Measurements from ENCODE around the gene MIF4GD. TPM values are rescaled to one million over a fixed set of nuclear protein-coding genes. Genes with fewer than 3 reads are reported as not detected.

Gene MIF4GD
- total RNA-seq, 2 donors from 2014 or later = 63.1 to 67.9 TPM

GRCh38 chr17:75273977-75274708 lies 3.1 kb upstream of the MIF4GD start:
- H3K36me3 Mint-ChIP-seq (ENCODE audit: insufficient read depth in 2 of 2) = peaks cover 0 to 9% of the 10 kb centered on the region in 2 donors

DNA sequence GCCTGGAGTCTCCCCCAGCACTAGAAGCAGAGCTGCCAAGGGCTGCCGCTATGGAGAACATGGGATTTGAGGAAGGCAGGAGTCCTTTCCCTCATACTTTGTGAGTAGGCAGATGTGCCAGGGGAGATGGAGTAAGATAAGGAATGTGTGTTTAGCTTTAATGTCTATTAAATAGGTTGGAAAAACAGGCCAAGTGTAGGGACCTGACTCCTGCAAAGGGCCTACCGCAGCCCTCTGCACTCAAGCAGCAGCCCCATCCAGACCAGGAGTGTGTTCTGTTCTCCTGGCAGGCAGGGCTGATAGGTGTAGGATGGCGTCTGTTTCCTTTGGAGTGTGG lies 1.8 kb upstream of the MIF4GD start:
- ATAC-seq (replicated peaks in 1 of 2) (no peak), DNase-seq (no peak)
- Mint-ChIP-seq H3K27ac (no peak overlapping the region), H3K27me3 (ENCODE audit: low read depth) (no peaks in the 10 kb centered on the region), H3K4me3 (peak overlapping the region; percentile 77 to 81), H3K36me3 (ENCODE audit: insufficient read depth in 2 of 2) (peaks cover 0 to 9% of the 10 kb centered on the region in 2 donors), H3K4me1 (ENCODE audit: low read depth) (peaks cover 36% of the 10 kb centered on the region), H3K9me3 (no peaks in the 10 kb centered on the region)

More at GRCh38 chr17:75273977-75274708, 3.1 kb upstream of the MIF4GD start:
- Mint-ChIP-seq H3K27me3 (ENCODE audit: low read depth) (no peaks in the 10 kb centered on the region), H3K9me3 (no peaks in the 10 kb centered on the region), H3K4me1 (ENCODE audit: low read depth) (peaks cover 32% of the 10 kb centered on the region), H3K4me3 (no peak overlapping the region), H3K27ac (no peak overlapping the region)
- DNase-seq = no peak
- no peak for ATAC-seq (replicated peaks in 1 of 2)

- Mint-ChIP-seq H3K27me3 (ENCODE audit: low read depth) (no peaks in the 10 kb centered on the region), H3K4me3 (peak overlapping the region; percentile 77 to 81), H3K27ac (peak overlapping the region; percentile 4), H3K9me3 (no peaks in the 10 kb centered on the region), H3K4me1 (ENCODE audit: low read depth) (peaks cover 36% of the 10 kb centered on the region), H3K36me3 (ENCODE audit: insufficient read depth in 2 of 2) (peaks cover 0 to 9% of the 10 kb centered on the region in 2 donors)
- no peak for ATAC-seq (replicated peaks in 1 of 2)
- DNase-seq = no peak
Measured at GRCh38 chr17:75271955-75272847, 1.2 kb upstream of the MIF4GD start.

GRCh38 chr17:75271233-75271954 lies 363 bp upstream of the MIF4GD start:
- DNase-seq = peak; percentile 89 to 96
- Mint-ChIP-seq H3K36me3 (ENCODE audit: insufficient read depth in 2 of 2) (peaks cover 0 to 10% of the 10 kb centered on the region in 2 donors), H3K27ac (peak overlapping the region; percentile 4), H3K4me1 (ENCODE audit: low read depth) (peaks cover 36% of the 10 kb centered on the region), H3K4me3 (peak overlapping the region; percentile 77 to 81), H3K9me3 (no peaks in the 10 kb centered on the region), H3K27me3 (ENCODE audit: low read depth) (no peaks in the 10 kb centered on the region)
- peak; percentile 80 to 82 for ATAC-seq (replicated peaks in 1 of 2)

DNA sequence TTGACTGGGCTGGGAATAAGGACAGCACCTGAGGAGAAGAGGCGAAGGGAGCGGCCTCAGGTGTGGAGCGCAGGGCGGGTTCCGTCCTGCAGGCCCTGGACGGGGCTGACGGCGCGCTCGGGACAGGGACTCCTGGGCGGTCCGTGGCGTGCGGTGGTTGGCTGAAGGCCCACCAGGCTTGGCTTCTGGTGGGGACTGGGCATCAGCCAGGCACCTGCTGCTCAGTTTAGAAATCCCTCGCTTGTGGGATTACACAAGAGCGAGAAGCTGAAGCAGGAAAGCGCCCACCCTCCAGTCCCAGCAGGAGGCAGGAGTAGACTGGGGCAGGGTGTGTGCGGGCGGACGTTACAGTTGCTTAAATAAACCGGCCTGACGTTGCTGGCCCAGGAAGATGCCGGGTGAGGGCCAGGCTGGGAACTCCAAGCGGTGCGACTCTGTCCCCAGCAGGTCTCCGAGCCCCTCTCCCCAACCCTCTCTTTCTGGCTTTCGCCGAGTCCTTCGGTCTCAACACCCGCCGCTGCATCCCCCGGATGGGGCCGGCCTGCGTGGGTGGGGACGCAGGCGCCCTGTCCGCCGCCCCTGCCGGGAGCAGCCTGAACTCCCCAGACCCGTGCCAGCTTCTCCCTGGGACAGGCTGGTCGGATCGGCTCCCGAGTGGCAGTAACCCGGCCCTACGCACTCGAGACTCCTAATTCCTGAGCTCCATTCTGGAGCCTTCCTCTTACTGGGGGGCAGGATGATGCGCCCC lies 639 bp downstream of the MIF4GD start:
- no peaks in the 10 kb centered on the region for H3K9me3 Mint-ChIP-seq
- H3K4me1 Mint-ChIP-seq (ENCODE audit: low read depth) = peaks cover 35% of the 10 kb centered on the region
- peak overlapping the region; percentile 89 to 95 for H3K4me3 Mint-ChIP-seq
- peaks cover 0 to 11% of the 10 kb centered on the region in 2 donors for H3K36me3 Mint-ChIP-seq (ENCODE audit: insufficient read depth in 2 of 2)
- ATAC-seq (replicated peaks in 1 of 2) (peak; percentile 66 to 69), DNase-seq (peak; percentile 75 to 81)
- no peaks in the 10 kb centered on the region for H3K27me3 Mint-ChIP-seq (ENCODE audit: low read depth)
- peak overlapping the region; percentile 80 for H3K27ac Mint-ChIP-seq

DNA sequence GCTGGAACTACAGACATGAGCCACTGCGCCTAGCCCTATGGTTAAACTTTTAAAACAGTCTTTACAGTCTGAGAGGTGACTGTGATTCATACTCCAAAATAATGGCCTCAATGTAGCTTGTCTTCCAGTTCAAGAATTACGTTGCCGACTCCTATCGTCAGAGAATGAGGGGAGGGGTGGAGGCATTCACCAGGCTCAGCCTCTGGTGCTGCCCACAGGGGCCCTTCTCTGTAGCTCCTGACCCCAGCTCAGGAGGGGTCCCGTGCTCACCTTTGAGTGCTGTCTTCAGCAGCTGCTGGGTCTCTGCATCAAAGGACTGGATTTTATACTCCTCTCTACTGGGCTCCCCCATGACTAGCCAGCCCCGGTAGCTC lies 1.2 kb downstream of the MIF4GD start:
- Mint-ChIP-seq H3K36me3 (ENCODE audit: insufficient read depth in 2 of 2) (peaks cover 0 to 9% of the 10 kb centered on the region in 2 donors), H3K27ac (peak overlapping the region; percentile 48), H3K4me3 (peak overlapping the region; percentile 89 to 95), H3K9me3 (no peaks in the 10 kb centered on the region), H3K27me3 (ENCODE audit: low read depth) (no peaks in the 10 kb centered on the region), H3K4me1 (ENCODE audit: low read depth) (peaks cover 32% of the 10 kb centered on the region)
- ATAC-seq (replicated peaks in 1 of 2) (no peak), DNase-seq (no peak)

DNA sequence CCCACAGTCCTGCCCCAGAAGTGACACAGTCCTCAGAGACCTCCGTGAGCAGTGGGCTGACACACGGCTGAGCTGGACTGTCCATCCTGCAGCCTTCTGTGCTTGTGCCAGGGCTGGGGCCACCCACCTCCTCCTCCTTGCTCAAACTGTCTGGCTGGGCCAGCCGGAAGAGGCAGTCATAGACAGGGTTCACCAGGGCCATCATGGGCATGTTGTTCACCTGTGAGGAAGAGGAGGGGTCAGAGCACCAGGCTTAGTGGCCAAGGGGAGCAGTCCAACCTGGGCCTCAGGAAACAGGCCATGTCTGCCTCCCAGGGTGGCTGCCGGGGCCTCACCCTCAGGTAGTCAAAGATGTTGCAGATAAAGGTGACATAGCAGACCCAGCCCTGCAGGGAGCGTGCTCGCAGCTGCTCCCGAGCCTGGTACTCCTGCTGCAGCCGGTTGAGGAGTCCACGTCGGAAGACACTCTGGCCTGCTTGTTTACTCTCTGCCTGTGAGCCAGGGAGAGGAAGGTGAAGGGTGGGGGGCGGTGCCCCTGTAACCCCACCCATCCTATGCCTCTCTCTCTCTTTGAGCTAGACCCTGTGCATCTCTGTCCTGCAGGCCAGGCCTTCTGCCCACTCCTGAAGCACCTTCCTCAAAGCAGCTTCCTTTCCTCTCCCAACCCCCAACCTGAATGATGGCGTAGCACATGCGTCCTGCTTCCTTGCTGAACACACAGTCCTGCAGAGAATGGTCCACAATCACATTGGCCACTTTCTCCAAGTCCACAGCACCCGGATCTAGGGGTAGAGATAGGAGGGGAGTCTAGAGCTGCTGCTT lies 3.4 kb downstream of the MIF4GD start:
- peaks cover 31% of the 10 kb centered on the region for H3K4me1 Mint-ChIP-seq (ENCODE audit: low read depth)
- ATAC-seq (replicated peaks in 1 of 2) = no peak
- no peak for DNase-seq
- no peaks in the 10 kb centered on the region for H3K9me3 Mint-ChIP-seq
- H3K27ac Mint-ChIP-seq = peak overlapping the region; percentile 20
- H3K27me3 Mint-ChIP-seq (ENCODE audit: low read depth) = no peaks in the 10 kb centered on the region
- peaks cover 0 to 9% of the 10 kb centered on the region in 2 donors for H3K36me3 Mint-ChIP-seq (ENCODE audit: insufficient read depth in 2 of 2)
- no peak overlapping the region for H3K4me3 Mint-ChIP-seq

DNA sequence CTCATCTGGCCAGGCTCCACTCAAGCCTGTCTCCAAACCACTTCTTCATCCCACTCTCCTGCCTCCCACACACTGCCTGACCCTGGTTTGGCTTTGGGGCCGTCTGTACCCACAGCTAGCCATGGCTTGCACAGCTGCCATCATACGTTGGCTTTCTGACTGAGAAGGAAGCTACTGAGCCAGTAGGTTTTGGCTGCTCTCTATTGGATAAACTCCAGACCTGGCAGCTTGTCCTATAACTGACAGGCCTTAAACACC lies 3.9 kb downstream of the MIF4GD start:
- no peak for DNase-seq
- no peaks in the 10 kb centered on the region for H3K9me3 Mint-ChIP-seq
- peaks cover 2 to 9% of the 10 kb centered on the region in 2 donors for H3K36me3 Mint-ChIP-seq (ENCODE audit: insufficient read depth in 2 of 2)
- H3K27ac Mint-ChIP-seq = no peak overlapping the region
- H3K4me3 Mint-ChIP-seq = no peak overlapping the region
- ATAC-seq (replicated peaks in 1 of 2) = no peak
- H3K27me3 Mint-ChIP-seq (ENCODE audit: low read depth) = no peaks in the 10 kb centered on the region
- peaks cover 32% of the 10 kb centered on the region for H3K4me1 Mint-ChIP-seq (ENCODE audit: low read depth)

GRCh38 chr17:75266316-75267152 lies 4.5 kb downstream of the MIF4GD start:
- no peaks in the 10 kb centered on the region for H3K27me3 Mint-ChIP-seq (ENCODE audit: low read depth)
- ATAC-seq (replicated peaks in 1 of 2) (no peak), DNase-seq (no peak)
- peaks cover 33% of the 10 kb centered on the region for H3K4me1 Mint-ChIP-seq (ENCODE audit: low read depth)
- no peak overlapping the region for H3K27ac Mint-ChIP-seq
- H3K4me3 Mint-ChIP-seq = no peak overlapping the region
- peaks cover 4 to 9% of the 10 kb centered on the region in 2 donors for H3K36me3 Mint-ChIP-seq (ENCODE audit: insufficient read depth in 2 of 2)
- no peaks in the 10 kb centered on the region for H3K9me3 Mint-ChIP-seq

DNA sequence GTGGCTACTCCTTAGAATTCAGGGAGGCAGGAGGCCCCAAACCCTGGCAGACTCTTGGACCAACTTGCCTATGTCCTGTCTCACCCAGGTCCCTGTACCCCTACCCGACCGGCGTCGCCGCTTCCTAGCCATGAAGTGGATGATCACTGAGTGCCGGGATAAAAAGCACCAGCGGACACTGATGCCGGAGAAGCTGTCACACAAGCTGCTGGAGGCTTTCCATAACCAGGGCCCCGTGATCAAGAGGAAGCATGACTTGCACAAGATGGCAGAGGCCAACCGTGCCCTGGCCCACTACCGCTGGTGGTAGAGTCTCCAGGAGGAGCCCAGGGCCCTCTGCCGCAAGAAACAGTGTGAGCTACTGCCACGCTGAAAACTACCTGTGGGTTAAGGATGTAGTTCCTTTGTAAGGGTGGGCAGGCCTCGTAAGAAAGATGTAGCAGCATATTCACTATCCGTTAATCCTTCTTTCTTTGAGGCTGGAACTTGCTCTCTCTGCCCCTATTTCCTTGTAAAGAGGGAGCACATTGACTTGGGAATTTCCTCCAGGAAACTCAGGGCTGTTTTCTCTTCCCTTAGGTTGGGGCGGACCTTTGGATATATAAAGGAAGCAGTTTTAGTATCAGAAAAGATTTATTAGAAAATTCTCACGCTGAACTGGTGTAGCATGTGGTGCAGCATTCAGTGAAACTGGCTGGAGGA lies 5.3 kb downstream of the MIF4GD start:
- H3K27me3 Mint-ChIP-seq (ENCODE audit: low read depth) = no peaks in the 10 kb centered on the region
- DNase-seq (no peak), ATAC-seq (replicated peaks in 1 of 2) (no peak)
- H3K36me3 Mint-ChIP-seq (ENCODE audit: insufficient read depth in 2 of 2) = peaks cover 6 to 9% of the 10 kb centered on the region in 2 donors
- no peak overlapping the region for H3K27ac Mint-ChIP-seq
- no peaks in the 10 kb centered on the region for H3K9me3 Mint-ChIP-seq
- H3K4me1 Mint-ChIP-seq (ENCODE audit: low read depth) = peaks cover 33% of the 10 kb centered on the region
- H3K4me3 Mint-ChIP-seq = no peak overlapping the region

- Mint-ChIP-seq H3K27ac (peak overlapping the region; percentile 100), H3K9me3 (no peaks in the 10 kb centered on the region), H3K36me3 (ENCODE audit: insufficient read depth in 2 of 2) (peaks cover 6 to 11% of the 10 kb centered on the region in 2 donors), H3K4me3 (peak overlapping the region; percentile 91 to 92), H3K27me3 (ENCODE audit: low read depth) (no peaks in the 10 kb centered on the region), H3K4me1 (ENCODE audit: low read depth) (peaks cover 44% of the 10 kb centered on the region)
- ATAC-seq (replicated peaks in 1 of 2) (no peak), DNase-seq (no peak)
Measured at GRCh38 chr17:75263055-75263454, 8.0 kb downstream of the MIF4GD start.
